GM19240 (cell line): ENCODE data around the gene RAPH1.
"Not testable (repeated sequence)": the region's sequence is repeated elsewhere in the genome, so short reads cannot be mapped to it uniquely, and the experiment has no call there.

Experiments used
- DNase-seq: peaks from one replicate; pipeline ENCODE4 v3.0.0; 2011; ENCODE audit warnings: low spot score; ENCODE audit not compliant: insufficient read length

Gene RAPH1

DNA sequence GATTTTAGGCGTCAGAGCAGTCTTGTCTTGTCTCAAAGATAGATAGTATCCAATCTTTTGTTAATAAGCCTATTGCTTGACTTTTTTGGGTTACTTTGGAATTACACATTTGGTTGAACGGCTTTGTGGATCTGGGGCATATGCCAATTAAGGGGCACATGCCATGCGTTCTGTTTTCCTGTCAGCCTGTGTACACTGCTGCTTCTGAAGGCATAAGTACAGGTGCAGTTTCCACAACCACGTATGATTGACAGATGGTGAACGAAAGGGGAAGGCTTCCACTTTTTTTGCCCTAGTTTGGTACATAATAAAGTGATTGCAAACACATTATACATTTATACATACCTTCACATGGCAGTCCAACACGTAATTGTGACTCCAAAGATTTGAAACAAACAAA, 102.3 kb downstream of the RAPH1 start:
- DNase-seq: no peak

DNA sequence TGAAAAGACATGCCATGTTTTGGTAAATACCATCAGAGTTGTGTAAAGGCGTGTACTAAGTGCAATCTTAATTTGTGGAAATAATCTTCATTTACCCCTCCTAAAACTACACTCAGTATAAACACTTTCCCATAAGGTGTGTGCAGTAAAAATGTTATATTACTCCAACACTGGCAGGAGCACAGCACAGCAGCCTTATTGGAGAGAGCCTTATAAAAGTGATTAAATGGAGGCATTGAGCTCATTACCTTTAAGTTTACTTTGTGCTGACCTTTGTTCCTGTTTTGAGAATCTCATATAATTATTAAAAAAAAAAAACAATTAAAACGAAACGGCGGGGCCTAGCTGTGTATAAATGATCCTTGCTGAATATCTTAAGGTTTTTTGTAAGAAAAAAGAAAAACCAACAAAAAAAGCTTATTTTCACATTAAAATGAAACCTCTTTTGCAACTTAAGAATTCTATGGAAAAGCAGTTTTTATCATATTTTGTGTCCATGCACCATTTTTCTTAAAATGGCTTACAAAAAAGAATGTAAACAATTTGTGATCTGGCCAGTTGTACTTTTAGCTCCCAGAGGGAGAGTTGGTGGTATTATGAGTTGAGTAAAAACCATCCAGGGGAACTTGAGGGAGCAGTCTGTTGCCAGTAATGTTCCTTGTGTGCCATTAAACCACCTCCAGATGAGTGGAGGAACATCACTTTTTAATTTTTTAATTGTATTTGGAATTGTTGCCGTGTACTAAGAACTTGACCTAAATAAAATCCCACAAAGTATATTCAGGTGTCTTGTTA, 103.5 kb downstream of the RAPH1 start:
- DNase-seq: no peak

DNA sequence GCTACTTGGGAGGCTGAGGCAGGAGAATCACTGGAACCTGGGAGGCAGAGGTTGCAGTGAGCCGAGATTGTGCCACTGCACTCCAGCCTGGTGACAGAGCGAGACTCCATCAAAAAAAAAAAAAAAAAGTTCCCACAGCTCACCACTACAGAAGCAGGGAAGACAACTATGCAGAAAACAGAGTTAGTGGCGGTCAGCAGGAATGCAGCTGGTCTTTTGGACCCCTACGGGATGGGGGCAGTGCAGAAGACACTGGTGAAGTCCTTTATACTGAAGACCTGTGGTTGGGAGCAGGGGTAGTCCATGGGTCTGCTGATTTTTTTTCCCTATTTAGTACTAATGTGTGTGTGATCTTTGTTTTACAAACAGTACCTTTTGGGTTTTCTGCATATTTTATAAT, 105.5 kb downstream of the RAPH1 start:
- DNase-seq: not testable (repeated sequence)

DNA sequence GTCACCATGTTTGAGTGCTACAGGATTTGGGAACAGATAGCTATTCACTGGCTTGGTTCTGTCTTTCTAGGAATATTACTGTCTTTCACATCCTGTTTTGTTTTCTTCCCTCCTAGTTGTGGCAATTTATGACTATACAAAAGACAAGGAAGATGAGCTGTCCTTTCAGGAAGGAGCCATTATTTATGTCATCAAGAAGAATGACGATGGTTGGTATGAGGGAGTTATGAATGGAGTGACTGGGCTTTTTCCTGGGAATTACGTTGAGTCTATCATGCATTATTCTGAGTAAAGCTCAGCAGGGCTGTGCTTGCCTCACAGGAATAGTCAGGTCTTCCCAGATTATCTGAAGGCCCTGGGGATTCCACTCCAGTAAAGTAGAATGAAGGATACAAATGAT, 108.0 kb downstream of the RAPH1 start:
- no peak for DNase-seq

DNA sequence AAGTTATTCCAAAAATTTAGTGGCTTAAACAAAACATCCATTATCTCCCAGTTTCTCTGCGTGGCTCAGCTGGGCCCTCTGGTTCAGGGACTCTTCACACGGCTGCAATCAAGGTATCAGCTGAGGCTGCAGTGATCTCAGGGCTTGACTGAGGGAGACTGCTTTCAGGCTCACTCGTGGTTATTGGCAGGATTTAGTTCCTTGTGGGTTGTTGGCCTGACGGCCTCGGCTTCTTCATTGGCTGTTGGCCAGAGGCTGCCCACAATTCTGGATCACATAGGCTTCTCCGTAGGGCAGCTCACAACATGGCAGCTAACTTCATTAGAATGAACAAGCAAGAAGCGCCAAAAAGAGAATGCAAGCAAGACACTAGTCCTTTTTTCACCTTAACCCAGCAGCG, 116.8 kb downstream of the RAPH1 start:
- no peak for DNase-seq

DNA sequence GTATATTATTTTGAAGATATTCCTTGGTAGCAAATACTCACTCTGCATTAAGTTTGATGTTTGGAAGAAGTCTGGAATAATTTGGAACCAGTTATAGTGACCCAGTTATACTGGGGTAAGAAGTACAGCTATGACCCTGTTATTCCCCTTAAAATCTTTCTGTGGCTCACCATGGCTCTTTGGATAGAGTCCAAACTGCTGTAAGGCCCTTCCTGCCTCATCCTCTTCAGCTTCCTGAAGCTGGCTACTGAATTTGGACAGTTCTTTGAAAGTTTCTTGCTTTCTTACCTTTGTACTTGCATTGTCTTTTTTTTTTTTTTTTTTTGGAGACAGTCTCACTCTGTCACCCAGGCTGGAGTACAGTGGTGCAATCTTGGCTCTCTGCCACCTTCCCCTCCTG, 121.3 kb downstream of the RAPH1 start:
- DNase-seq: no peak

DNA sequence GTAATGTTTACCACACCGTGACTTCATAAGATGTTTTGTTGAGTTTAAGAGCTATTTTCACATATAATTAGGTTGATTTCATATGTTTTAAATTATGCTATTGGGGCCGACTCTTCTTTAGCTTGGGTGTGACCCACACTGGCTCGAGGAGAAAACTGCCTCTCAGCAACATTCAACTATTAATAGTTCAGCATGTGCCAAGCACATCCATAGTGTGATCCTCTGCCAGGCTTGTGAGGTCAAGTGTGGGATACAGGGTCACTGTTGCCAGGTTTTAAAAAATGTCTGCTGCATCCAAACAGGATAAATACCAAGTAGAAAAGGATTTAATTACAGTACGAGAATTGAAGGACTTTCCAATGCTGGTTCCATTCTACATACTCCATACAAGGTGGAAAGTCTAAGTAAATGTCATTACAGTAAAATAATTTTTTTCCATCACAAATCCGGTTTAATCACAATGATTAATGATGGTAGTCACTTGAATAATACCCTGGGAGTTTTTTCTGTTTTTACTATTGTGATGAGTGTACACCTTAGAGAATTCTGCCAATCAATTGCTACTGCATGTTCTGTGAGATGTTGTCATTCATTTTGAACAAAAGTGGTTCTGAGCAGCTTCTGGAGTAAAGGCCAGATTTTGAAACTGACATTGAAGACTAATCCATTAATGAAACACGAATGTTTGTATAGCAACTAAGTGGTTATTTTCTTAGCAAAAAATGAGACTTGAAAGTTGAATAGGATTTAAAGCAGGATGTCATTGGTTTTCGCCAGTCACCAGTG, 122.4 kb downstream of the RAPH1 start:
- DNase-seq: no peak

DNA sequence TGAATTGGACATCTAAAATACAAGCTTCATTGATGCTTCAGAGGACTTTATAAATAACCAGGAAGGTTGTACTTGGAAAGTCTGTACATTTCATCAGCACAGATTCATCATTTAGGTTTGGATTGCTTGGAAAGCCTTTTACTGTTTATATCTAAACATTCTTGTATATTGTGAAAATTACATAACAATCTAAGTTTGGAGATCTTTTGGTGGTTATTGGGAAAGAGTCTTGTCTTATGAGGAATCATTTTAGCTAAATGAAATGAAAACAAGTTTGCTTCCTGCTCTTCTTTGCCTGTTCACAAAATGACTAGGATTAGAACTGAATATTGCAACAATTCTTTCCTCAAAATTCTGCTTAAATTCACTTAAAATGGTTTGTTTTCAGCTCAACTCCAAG, 127.6 kb downstream of the RAPH1 start:
- no peak for DNase-seq

DNA sequence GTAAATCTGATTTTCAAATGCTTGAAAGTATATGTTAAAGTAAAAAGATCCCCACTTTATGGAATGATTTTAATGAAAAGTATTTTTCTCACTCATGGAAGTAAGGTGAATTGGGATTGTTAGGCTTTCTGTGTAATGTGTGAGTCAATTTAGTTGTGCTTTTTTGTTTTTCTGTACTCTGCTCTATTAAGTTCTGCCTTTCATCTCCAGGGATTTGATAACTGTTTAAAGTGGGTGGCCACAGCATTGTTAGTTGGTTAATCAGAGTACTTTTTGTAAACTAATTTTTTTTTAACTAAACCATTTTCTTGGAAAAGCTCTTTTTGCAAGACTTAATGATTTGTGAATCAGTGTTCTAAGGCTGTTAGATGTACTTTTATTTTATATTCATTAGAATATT, 130.1 kb downstream of the RAPH1 start:
- DNase-seq: no peak

DNA sequence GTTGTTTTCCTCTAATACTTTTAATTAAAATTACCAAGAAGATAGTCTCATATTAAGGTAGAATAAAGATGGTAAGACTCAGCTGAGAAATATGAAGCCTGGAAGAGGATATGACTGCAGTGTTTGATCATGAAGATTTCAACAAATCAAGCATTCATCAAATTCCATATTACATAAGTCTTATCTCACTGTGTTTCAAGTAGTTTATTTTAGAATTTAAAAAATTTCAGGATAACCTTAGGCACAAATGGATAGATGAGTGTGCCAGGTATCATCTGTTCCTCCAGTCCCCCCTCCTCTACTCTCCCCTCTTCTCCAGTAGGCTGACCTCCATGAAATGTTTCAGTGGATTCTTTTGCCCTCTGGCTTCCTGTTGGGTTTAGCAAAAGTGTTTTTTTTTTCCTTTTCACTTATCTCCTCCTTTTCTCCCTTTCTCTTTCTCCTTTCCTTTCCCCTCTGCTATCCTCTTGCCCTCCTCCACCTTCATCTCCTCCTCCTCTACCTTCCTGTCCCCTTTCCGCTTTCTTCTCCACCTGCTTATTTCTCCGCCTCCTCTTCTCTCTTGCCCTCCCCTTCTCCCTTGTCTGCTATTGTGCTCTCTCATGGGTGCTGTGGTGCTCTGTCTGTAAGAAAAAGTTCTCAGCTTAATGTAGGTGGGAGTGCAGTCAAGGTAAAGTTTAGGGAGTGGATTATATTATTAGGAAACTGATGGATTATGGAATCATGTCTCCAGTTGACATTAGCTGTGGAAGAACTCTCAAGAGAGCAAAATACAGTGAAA, 134.1 kb downstream of the RAPH1 start:
- DNase-seq: no peak

DNA sequence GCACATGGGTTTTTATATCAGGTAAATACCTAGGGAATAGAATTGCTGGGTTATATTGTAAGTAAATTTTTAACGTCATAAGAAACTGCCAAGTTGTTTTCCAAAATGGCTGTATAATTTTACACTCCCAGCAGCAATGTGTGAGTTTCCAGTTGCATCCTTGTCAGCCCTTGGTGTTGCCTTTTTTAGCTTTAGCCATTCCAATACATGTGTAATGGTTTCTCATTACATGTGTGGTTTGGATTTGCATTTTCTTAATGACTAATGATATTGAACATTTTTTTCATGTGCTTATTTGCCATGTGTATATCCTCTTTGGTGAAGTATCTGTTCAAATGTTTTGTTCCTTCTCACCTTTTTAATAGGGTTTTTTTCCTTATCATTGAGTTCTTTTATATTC, 136.1 kb downstream of the RAPH1 start:
- DNase-seq: no peak

DNA sequence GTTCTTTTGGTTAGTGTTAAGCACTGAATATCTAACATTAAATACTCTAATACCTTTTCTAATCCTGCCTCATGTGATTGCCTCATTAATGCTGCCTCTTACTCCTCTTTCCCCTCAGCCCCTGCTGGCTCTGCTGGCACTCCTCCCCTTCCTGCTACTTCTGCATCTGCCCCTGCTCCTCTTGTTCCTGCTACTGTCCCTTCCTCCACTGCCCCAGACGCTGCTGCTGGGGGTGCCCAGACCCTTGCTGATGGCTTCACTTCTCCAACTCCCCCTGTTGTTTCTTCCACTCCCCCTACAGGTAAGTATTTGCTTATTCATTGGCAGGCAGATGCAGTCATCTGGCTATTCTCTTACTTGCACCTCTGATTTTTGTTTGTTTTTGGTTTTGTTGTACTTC, 138.4 kb downstream of the RAPH1 start:
- DNase-seq: no peak

DNA sequence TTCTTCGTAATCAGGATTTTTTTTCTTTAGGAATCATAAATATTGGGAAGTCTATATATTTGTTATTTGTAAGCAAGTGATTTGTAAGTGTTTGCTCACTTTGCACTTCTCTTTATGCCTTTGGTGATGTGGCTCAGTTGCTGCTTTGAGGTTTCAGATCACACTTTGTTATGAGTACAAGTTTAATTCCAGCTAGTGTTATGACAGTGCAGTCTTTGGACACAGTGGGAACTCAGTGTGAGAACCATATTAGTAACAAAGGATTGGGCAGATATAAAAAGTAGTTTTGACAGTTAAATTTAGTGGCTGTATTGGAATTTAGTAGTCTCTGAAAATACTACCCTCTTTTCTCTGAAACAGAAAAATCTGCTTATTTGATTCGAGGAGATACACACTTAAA, 139.2 kb downstream of the RAPH1 start:
- no peak for DNase-seq

DNA sequence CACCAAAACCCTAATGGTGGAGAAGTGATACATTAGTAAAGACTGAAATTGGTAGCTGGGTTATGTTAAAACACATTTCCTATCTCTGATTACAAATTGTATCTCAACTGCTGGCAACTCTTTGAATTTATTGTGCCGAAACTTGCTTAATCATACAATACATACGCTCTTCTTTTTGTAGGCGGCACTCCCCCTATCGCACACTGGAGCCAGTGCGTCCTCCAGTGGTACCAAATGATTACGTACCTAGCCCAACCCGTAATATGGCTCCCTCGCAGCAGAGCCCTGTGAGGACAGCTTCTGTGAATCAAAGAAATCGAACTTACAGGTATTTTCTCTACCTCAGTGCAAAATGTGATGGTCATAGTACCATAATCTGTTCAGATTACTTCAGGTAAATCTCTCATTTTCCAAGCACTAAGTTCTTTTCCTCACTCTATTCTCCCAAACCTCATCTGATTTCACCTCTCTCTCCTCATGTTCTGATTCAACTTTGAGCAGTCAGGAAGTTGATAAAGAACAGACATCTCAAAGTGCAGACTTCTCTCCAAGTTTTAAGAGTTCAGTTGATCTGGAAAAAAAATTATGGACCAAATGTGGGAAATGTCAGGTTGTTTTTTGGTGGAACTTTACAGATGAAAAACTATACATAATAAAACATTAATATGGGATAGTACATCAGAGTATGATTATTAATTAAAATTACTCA, 140.4 kb downstream of the RAPH1 start:
- DNase-seq: no peak

DNA sequence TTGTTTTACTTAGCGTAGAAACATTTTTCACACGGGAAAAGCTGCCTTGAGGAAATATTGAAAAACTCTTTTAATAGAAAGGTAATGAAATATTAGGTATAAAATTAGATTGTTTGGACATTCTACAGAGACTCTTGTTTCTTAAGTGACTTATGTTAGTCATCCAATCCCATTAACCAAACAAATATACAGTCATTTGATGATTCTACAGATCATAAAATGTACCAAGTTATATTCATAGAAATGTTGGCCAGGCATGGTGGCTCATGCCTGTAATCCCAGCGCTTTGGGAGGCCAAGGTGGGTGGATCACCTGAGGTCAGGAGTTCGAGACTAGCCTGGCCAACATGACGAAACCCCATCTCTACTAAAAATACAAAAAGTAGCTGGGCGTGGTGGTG, 146.9 kb downstream of the RAPH1 start:
- DNase-seq: not testable (repeated sequence)

DNA sequence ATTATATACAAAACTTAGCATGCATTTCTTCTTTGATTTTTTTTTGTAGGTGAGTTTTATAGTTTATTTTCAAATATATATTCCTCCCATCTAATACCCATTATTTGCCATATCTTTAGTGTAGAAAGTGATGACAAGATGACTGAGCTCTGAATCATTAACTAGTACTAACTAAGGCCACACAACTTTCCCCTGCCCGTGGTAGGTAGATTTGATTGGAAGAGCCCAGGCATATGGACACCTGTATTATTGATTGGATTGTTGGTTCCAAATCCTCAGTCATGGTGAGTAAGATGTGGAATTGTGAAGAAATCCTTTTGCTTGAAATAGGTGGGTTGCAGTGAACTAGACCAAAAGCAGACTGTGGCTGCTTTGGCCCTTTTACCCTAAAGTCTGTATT, 152.1 kb downstream of the RAPH1 start:
- no peak for DNase-seq

DNA sequence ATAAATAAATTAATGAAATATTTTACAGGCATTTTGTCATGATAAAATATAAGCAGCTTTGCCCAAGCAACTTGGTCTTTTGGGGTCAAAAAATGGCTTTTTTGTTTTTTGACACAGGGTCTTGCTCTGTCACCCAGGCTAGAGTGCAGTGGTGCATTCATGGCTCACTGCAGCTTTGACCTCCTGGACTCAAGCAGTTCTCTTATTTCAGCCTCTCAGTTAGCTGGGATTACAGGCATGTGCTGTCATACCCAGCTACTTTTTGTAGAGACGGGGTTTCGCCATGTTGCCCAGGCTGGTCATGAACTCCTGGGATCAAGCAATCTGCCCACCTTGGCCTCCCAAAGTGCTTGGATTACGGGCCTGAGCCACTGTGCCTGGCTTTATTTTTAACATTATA, 155.9 kb downstream of the RAPH1 start:
- no peak for DNase-seq

DNA sequence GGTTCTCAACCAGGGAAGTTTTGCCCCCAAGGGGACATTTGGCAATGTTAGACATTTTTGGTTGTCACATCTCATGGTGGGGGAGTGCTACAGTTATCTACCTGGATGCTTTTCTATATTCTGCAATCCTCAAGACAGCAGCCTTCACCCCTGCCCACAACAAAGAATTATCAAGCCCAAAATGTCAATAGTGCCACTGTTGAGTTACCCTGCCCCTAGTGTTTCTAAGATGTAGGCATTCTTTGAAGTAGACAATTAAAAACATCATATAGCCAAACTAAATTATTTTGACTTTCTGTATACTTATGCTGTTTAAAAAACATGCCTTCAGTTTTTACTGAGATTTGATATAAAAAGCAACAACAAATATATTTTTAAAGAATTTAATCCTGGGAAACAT, 158.9 kb downstream of the RAPH1 start:
- DNase-seq: no peak

DNA sequence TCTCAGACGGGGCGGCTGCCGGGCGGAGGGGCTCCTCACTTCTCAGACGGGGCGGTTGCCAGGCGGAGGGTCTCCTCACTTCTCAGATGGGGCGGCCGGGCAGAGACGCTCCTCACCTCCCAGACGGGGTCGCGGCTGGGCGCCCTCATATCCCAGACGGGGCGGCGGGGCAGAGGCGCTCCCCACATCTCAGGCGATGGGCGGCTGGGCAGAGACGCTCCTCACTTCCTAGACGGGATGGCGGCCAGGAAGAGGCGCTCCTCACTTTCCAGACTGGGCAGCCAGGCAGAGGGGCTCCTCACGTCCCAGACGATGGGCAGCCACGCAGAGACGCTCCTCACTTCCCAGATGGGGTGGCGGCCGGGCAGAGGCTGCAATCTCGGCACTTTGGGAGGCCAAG, 162.4 kb downstream of the RAPH1 start:
- not testable (repeated sequence) for DNase-seq

DNA sequence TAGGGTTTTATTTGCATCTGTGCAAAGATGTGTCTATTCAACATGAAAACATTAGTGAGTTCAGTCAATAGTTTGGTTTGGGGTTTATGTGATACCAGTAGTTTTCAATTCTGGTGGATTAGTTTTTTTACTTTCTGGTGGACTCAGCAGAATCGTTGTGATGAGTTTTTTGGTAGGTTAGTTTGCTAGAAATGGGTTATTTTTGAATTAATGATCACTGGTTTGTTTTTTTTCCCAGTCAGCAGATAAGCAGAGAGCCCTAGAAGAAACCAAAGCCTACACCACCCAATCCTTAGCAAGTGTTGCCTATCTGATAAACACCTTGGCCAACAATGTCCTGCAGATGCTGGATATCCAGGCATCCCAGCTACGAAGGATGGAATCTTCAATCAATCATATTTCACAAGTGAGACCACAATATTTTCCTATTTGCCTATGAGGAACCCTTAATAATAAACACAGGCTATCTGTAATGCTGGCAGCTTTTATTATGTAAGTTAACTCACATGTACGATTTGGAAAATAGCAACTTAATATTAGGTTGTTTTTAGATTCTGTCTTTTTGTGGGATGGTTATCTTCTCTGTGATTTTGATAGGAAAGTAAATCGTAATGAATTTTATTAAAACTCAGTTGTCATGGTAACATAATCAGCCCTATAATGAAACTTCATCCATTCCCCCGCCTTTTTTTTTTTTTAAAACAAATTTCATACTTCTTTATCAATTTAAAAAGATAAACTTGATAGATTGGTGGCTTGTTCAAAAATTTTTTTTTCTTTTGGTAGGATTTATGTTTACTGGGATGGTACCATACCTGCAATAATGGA, 168.2 kb downstream of the RAPH1 start:
- DNase-seq: no peak

DNA sequence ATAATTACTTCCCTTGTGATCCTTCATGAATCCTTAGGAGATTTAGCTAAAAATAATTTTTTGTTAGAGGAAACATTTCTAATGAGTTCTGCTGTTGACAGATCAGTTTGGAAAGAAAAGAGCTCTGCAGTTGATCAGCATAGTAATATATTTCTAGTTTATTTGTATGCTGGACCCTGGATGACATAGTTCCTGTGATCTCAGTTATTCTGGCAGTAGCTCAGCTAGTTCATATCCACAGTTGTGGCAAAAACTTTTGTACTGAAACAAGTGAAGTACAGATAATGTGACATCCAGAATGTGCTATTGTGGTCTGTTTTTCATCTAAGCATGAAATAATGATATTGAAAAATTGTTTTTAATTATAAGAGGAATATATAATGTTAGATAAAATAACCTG, 173.2 kb downstream of the RAPH1 start:
- DNase-seq: no peak
